HuH-7.5 (cell line): ENCODE measurements around the gene SGMS1.
"Not testable (repeated sequence)": the region's sequence is repeated elsewhere in the genome, so short reads cannot be mapped to it uniquely, and the experiment has no call there.

Experiments used
- DNase-seq: peaks from one replicate; pipeline ENCODE4 v3.0.0; 2011; ENCODE audit warnings: low spot score

Gene SGMS1

GRCh38 chr10:50536617-50537240, 87.0 kb downstream of the SGMS1 start:
- DNase-seq = no peak

- not testable (repeated sequence) for DNase-seq
These were observed 88.9 kb downstream of the SGMS1 start for GRCh38 chr10:50534748-50535376.

- DNase-seq = no peak
These were observed 90.5 kb downstream of the SGMS1 start for GRCh38 chr10:50533296-50533695.

- DNase-seq = no peak
These were observed 92.2 kb downstream of the SGMS1 start for GRCh38 chr10:50531388-50532077.

- DNase-seq = no peak
These were observed 94.1 kb downstream of the SGMS1 start for GRCh38 chr10:50529660-50530059.

GRCh38 chr10:50528206-50528605, 95.5 kb downstream of the SGMS1 start:
- DNase-seq = no peak

- DNase-seq = no peak
These were observed 96.2 kb downstream of the SGMS1 start for GRCh38 chr10:50527442-50528043.

- no peak for DNase-seq
These were observed 97.6 kb downstream of the SGMS1 start for GRCh38 chr10:50526185-50526584.

GRCh38 chr10:50523357-50523756, 100.4 kb downstream of the SGMS1 start:
- DNase-seq = no peak

GRCh38 chr10:50522908-50523307, 100.8 kb downstream of the SGMS1 start:
- DNase-seq = no peak

- DNase-seq = no peak
These were observed 103.6 kb downstream of the SGMS1 start for GRCh38 chr10:50520115-50520514.

- no peak for DNase-seq
These were observed 106.1 kb downstream of the SGMS1 start for GRCh38 chr10:50517626-50518025.

GRCh38 chr10:50516171-50516570, 107.6 kb downstream of the SGMS1 start:
- DNase-seq = no peak

- no peak for DNase-seq
These were observed 108.3 kb downstream of the SGMS1 start for GRCh38 chr10:50515420-50515819.

- no peak for DNase-seq
These were observed 108.8 kb downstream of the SGMS1 start for GRCh38 chr10:50514995-50515394.

GRCh38 chr10:50513956-50514355, 109.8 kb downstream of the SGMS1 start:
- DNase-seq = no peak

- no peak for DNase-seq
These were observed 110.9 kb downstream of the SGMS1 start for GRCh38 chr10:50512743-50513416.

- no peak for DNase-seq
These were observed 111.6 kb downstream of the SGMS1 start for GRCh38 chr10:50512214-50512595.

GRCh38 chr10:50511492-50512213, 112.1 kb downstream of the SGMS1 start:
- DNase-seq = no peak

GRCh38 chr10:50510517-50511473, 113.0 kb downstream of the SGMS1 start:
- DNase-seq = no peak
